Mesodermal cell (in vitro differentiated cells): ENCODE data around the gene CYTH1.

ENCODE experiments used
- H3K27ac ChIP-seq: 2 replicates; pipeline ENCODE4 v1.7.0; 2013; ENCODE audit warnings: mild to moderate bottlenecking, low read depth, low read length, moderate library complexity; ENCODE audit not compliant: severe bottlenecking
- H3K36me3 ChIP-seq: 2 replicates; pipeline ENCODE4 v1.7.1; 2013; ENCODE audit warnings: mild to moderate bottlenecking, low read length, moderate library complexity; ENCODE audit not compliant: control insufficient read depth, insufficient read depth
- H3K4me1 ChIP-seq: one replicate; pipeline ENCODE4 v1.7.1; 2013; ENCODE audit warnings: mild to moderate bottlenecking, low read length; ENCODE audit not compliant: insufficient read depth, control insufficient read depth, poor library complexity, severe bottlenecking
- H3K4me3 ChIP-seq: 2 replicates; pipeline ENCODE4 v1.7.0; 2013; ENCODE audit warnings: low read length, control low read depth, mild to moderate bottlenecking; ENCODE audit not compliant: insufficient read depth, poor library complexity, severe bottlenecking; ENCODE audit errors: extremely low read depth
- H3K9me3 ChIP-seq: 2 replicates; pipeline ENCODE4 v1.7.1; 2013; ENCODE audit warnings: mild to moderate bottlenecking, low read length, moderate library complexity; ENCODE audit not compliant: control insufficient read depth
- WGBS, 2 experiments: methylation state at CpG; one replicate each; pipeline ENCODE4 v1.1.5; 2013; ENCODE audit warnings: missing lambda C conversion rate in 2 of 2; ENCODE audit not compliant: insufficient coverage in 2 of 2; 5-methylcytosine and 5-hydroxymethylcytosine counted together

Gene CYTH1

DNA sequence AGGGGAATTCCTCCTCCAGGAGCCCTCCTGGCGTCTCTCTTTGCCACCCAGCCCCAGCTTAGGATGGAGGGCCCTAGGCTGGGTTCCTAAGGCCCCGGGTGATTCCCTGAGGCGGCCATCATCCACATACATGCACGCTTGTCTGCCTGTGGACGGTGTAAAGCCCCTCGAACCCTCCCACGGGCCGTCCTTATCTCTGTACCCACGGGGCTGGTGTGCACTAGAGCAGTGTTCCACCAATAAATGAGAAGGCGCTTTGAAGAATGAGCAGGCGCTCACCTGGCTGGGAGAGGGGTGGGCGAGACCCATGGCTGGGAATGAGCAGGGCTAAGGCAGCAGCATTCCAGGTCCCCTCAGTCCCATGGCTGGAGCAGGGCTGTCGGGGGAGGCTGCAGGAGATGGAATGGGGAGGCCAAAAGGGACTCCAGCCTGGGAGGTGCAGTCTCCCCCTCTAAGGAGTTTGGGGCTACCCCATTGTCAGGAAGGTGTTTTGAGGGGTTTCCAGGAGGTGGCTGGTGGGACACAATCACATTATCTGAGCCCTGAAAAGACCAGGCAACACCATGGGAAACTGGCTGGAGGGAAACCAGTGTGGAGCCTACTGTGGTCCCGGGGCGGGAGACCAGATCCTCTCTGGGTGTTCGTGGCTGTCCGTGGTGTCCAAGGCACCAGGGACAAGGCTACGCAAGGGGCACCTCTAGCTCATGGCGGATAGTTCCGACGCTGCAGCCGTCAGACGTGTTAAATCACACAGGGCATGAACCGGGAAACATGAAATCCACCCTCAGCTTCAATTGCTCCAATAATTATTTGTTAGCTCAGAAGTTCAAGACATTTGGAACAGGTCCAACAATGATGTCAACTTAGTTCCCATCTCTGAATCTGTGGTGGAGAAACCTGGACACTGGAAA lies 117.3 kb downstream of the CYTH1 start:
- H3K4me1 ChIP-seq: peaks cover 13% of the 10 kb centered on the region
- H3K27ac ChIP-seq: no peak overlapping the region
- no peaks in the 10 kb centered on the region for H3K36me3 ChIP-seq
- no peak overlapping the region for H3K4me3 ChIP-seq
- no peaks in the 10 kb centered on the region for H3K9me3 ChIP-seq
- 91 to 95% methylated on average over 17 to 21 of the region's 24 CpGs for WGBS, 2 experiments

GRCh38 chr17:78661093-78661770 lies 120.8 kb downstream of the CYTH1 start:
- no peak overlapping the region for H3K27ac ChIP-seq
- 91 to 95% methylated on average over 13 to 15 of the region's 17 CpGs for WGBS, 2 experiments
- H3K9me3 ChIP-seq: no peaks in the 10 kb centered on the region

DNA sequence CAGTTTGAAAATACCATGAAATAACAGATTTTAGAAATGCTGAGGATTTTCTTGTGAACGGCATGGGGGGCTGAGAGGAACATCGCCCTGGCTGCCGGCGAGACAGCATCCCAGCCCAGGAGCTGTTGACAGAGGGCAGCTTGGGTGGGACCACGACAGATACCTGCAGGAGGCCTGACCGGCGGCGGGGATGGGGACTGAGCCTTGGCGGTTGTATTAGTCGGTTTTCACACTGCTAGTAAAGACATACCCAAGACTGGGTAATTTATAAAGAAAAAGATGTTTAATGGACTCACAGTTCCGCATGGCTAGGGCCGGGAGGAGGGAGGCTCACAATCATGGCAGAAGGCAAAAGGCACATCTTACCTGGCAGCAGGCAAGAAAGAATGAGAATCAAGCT lies 122.5 kb downstream of the CYTH1 start:
- no peaks in the 10 kb centered on the region for H3K36me3 ChIP-seq
- no peak overlapping the region for H3K4me3 ChIP-seq
- H3K27ac ChIP-seq: no peak overlapping the region
- no peaks in the 10 kb centered on the region for H3K4me1 ChIP-seq
- H3K9me3 ChIP-seq: no peaks in the 10 kb centered on the region
- WGBS, 2 experiments: 96% methylated on average over 6 of the region's 12 CpGs

More at GRCh38 chr17:78661093-78661770, 120.8 kb downstream of the CYTH1 start:
- H3K4me1 ChIP-seq: peaks cover 6% of the 10 kb centered on the region
- H3K36me3 ChIP-seq: no peaks in the 10 kb centered on the region
- no peak overlapping the region for H3K4me3 ChIP-seq

DNA sequence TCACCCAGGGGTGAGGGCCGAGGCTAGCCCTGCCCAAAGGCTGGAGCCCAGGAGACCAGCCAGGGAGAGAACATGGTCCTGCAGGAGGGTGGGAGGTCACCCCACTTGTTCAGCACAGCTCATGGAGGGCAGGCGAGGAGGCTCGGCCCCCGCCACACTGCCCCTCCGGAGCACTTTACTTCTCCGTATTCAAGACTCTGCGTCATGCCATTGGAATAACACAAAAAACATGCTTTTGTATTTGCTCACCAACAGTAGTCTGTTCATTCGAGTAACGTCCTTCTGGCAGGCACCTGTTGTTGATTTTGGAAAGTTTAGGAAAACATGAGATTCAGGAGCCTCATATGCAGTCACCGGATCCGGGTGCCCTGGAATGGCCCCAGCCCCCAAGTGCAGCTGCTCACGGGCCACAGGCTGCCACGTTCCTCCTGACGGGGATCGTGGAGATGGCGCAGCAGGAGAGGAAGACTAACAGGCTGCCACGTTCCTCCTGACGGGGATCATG lies 123.7 kb downstream of the CYTH1 start:
- Histone ChIP-seq H3K36me3 (no peaks in the 10 kb centered on the region), H3K4me1 (no peaks in the 10 kb centered on the region), H3K4me3 (no peak overlapping the region), H3K27ac (no peak overlapping the region), H3K9me3 (no peaks in the 10 kb centered on the region)
- 96 to 99% methylated on average over 16 to 17 of the region's 18 CpGs for WGBS, 2 experiments

GRCh38 chr17:78655251-78655940 lies 126.7 kb downstream of the CYTH1 start:
- Histone ChIP-seq H3K4me1 (no peaks in the 10 kb centered on the region), H3K4me3 (no peak overlapping the region), H3K9me3 (no peaks in the 10 kb centered on the region), H3K36me3 (no peaks in the 10 kb centered on the region), H3K27ac (no peak overlapping the region)
- WGBS, 2 experiments: 91 to 95% methylated on average over 7 to 9 of the region's 9 CpGs

- H3K27ac ChIP-seq: no peak overlapping the region
- no peaks in the 10 kb centered on the region for H3K36me3 ChIP-seq
- no peaks in the 10 kb centered on the region for H3K4me1 ChIP-seq
- WGBS, 2 experiments: 83 to 90% methylated on average over 1 to 2 of the region's 2 CpGs
- H3K9me3 ChIP-seq: no peaks in the 10 kb centered on the region
- H3K4me3 ChIP-seq: no peak overlapping the region
Observed at GRCh38 chr17:78654325-78654724, 127.7 kb downstream of the CYTH1 start.

GRCh38 chr17:78653382-78653781 lies 128.7 kb downstream of the CYTH1 start:
- Histone ChIP-seq H3K36me3 (no peaks in the 10 kb centered on the region), H3K27ac (no peak overlapping the region), H3K4me3 (no peak overlapping the region), H3K9me3 (no peaks in the 10 kb centered on the region), H3K4me1 (no peaks in the 10 kb centered on the region)
- WGBS, 2 experiments: 96 to 98% methylated on average over 5 of the region's 5 CpGs

DNA sequence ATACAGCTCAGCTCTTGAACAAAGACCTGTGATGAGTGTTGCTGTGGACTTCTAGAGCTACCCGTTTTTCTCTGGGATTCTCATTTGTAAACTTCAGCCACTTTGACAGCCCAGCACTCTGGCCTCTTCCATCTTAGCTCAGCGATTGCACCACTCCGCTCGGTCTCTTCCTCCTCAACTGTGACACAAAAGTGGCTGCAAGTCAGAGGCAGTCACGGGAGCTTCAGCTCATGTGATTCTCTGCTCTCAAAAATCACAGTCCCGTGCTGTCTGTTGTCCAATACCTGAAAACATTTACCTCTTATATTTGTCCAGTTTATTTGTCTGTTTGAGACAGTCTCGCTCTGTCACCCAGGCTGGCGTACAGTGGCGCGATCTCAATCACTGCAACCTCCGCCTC lies 129.2 kb downstream of the CYTH1 start:
- no peaks in the 10 kb centered on the region for H3K4me1 ChIP-seq
- no peaks in the 10 kb centered on the region for H3K9me3 ChIP-seq
- no peak overlapping the region for H3K4me3 ChIP-seq
- H3K36me3 ChIP-seq: no peaks in the 10 kb centered on the region
- no peak overlapping the region for H3K27ac ChIP-seq
- 79 to 80% methylated on average over 7 to 9 of the region's 11 CpGs for WGBS, 2 experiments

DNA sequence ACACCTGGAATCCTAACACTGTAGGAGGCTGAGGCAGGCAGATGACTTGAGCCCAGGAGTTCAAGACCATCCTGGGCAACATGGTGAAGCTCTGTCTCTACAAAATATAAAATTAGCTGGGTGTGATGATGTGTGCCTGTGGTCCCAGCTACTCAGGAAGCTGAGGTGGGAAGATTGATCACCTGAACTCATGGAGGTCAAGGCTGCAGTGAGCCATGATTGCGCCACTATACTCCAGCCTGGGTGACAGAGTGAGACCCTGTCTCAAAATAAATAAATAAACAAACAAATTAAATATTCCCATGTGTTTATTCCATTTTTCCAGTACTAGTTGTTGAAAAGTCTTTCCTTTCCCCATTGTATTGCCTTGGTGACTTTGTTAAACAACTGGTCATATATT lies 130.0 kb downstream of the CYTH1 start:
- no peak overlapping the region for H3K27ac ChIP-seq
- H3K4me1 ChIP-seq: no peaks in the 10 kb centered on the region
- no peaks in the 10 kb centered on the region for H3K9me3 ChIP-seq
- H3K36me3 ChIP-seq: no peaks in the 10 kb centered on the region
- WGBS, 2 experiments: 100% methylated on average over 1 of the region's 1 CpG; no CpG with 5 or more reads in 1 of the 2 experiments
- no peak overlapping the region for H3K4me3 ChIP-seq

GRCh38 chr17:78651554-78651953 lies 130.5 kb downstream of the CYTH1 start:
- no peaks in the 10 kb centered on the region for H3K4me1 ChIP-seq
- no peaks in the 10 kb centered on the region for H3K36me3 ChIP-seq
- no peak overlapping the region for H3K4me3 ChIP-seq
- H3K27ac ChIP-seq: no peak overlapping the region
- WGBS, 2 experiments: no CpG with 5 or more reads among the region's 1 CpG
- H3K9me3 ChIP-seq: no peaks in the 10 kb centered on the region
